Naive thymus-derived CD4-positive, alpha-beta T cell (primary cell): ENCODE data around the gene EFNA2. TPM values are rescaled to one million over a fixed set of nuclear protein-coding genes. Genes with fewer than 3 reads are reported as not detected.

ENCODE experiments used
- ATAC-seq: fragments of 150-1000 bp; cut with Tn5 transposase; 2 replicates; pipeline ENCODE4 v1.10.0; 2021; ENCODE audit warnings: mild to moderate bottlenecking, moderate library complexity
- CTCF ChIA-PET: fragments of 350-600 bp; sonication (Branson Sonifier 250); formaldehyde crosslinking; loops from one replicate; lab custom pipeline; 2021; ENCODE audit warnings: antibody characterized with exemption; lab: Charles Lee
- POLR2A ChIA-PET: fragments of 350-600 bp; sonication (Branson Sonifier 250); formaldehyde crosslinking; loops from one replicate; lab custom pipeline; 2021; ENCODE audit warnings: antibody characterized with exemption, inconsistent platforms; lab: Charles Lee
- DNase-seq, 9 donors: peaks; one replicate each; pipeline versions ENCODE4 v3.0.0 to v3.0.0-alpha.2; 2020 to 2022; ENCODE audit warnings: mixed read lengths in 1 of 9
- H3K27ac ChIP-seq: one replicate; pipeline ENCODE4 v1.7.0; 2013; ENCODE audit warnings: mild to moderate bottlenecking, low read depth, low read length, moderate library complexity
- H3K27me3 ChIP-seq, 2 donors: one replicate each; pipeline ENCODE4 v1.7.0; 2013; ENCODE audit warnings: low read length in 2 of 2, mild to moderate bottlenecking in 2 of 2, moderate library complexity in 2 of 2; ENCODE audit not compliant: control insufficient read depth in 2 of 2, insufficient read depth in 2 of 2
- H3K36me3 ChIP-seq, 3 experiments: 1 replicate in 2 of 3; 2 replicates in 1 of 3; pipeline ENCODE4 v1.7.0; 2013; ENCODE audit warnings: low read length in 3 of 3, mild to moderate bottlenecking in 3 of 3, moderate library complexity in 1 of 3; ENCODE audit not compliant: insufficient read depth in 3 of 3, control insufficient read depth in 2 of 3
- H3K4me1 ChIP-seq, 2 donors: one replicate each; pipeline ENCODE4 v1.7.0; 2013; ENCODE audit warnings: low read length in 2 of 2, mild to moderate bottlenecking in 2 of 2, moderate library complexity in 1 of 2; ENCODE audit not compliant: control insufficient read depth in 2 of 2, insufficient read depth in 2 of 2
- H3K4me3 ChIP-seq: 2 replicates; pipeline ENCODE4 v1.7.0; 2013; ENCODE audit warnings: mild to moderate bottlenecking, low read length
- H3K9me3 ChIP-seq, 3 experiments: 1 replicate in 2 of 3; 2 replicates in 1 of 3; pipeline ENCODE4 v1.7.0; 2013; ENCODE audit warnings: low read length in 3 of 3; ENCODE audit not compliant: control insufficient read depth in 2 of 3
- H3K27ac Mint-ChIP-seq, 9 donors: one replicate each; pipeline ENCODE4 v1.8.0; 2020 to 2022; ENCODE audit warnings: mixed read lengths in 9 of 9, mild to moderate bottlenecking in 8 of 9, moderate library complexity in 5 of 9, inconsistent platforms in 2 of 9
- H3K27me3 Mint-ChIP-seq, 5 donors: one replicate each; pipeline ENCODE4 v1.8.0; 2021 to 2022; ENCODE audit warnings: mixed read lengths in 5 of 5, mild to moderate bottlenecking in 1 of 5
- H3K36me3 Mint-ChIP-seq, 5 donors: one replicate each; pipeline ENCODE4 v1.8.0; 2020 to 2022; ENCODE audit warnings: mixed read lengths in 5 of 5, mild to moderate bottlenecking in 3 of 5, inconsistent platforms in 1 of 5
- H3K4me1 Mint-ChIP-seq, 7 donors: one replicate each; pipeline ENCODE4 v1.8.0; 2020 to 2022; ENCODE audit warnings: mixed read lengths in 7 of 7, mild to moderate bottlenecking in 3 of 7, inconsistent platforms in 1 of 7
- H3K4me3 Mint-ChIP-seq, 10 donors: one replicate each; pipeline ENCODE4 v1.8.0; 2020 to 2022; ENCODE audit warnings: mild to moderate bottlenecking in 10 of 10, mixed read lengths in 10 of 10, moderate library complexity in 6 of 10, inconsistent platforms in 2 of 10
- H3K9me3 Mint-ChIP-seq, 11 donors: one replicate each; pipeline ENCODE4 v1.8.0; 2020 to 2022; ENCODE audit warnings: mixed read lengths in 11 of 11, mild to moderate bottlenecking in 4 of 11, inconsistent platforms in 1 of 11, moderate library complexity in 1 of 11
- intact Hi-C, 2 donors: fragments of 100-400 bp; cut with micrococcal nuclease; formaldehyde crosslinking; loops; one replicate each; pipeline ENCODE4 v1.15.1; 2023
- polyA plus RNA-seq, 2 donors: library from polyadenylated mRNA; unstranded; fragments of 300-500 nt; fragmentation: Illumina TruSeq; gene quantifications; one replicate each; pipeline ENCODE4 v1.2.3, GENCODE V29; 2021
- total RNA-seq, 6 experiments: library from RNA in 5 of 6; stranded (reverse) in 5 of 6; gene quantifications; 1 replicate in 5 of 6; 2 replicates in 1 of 6; pipeline ENCODE4 v1.2.3 and lab custom pipeline; 2021 to 2026

The EFNA2 gene
- total and polyA plus RNA-seq, 7 experiments from 2014 or later = not detected

DNA sequence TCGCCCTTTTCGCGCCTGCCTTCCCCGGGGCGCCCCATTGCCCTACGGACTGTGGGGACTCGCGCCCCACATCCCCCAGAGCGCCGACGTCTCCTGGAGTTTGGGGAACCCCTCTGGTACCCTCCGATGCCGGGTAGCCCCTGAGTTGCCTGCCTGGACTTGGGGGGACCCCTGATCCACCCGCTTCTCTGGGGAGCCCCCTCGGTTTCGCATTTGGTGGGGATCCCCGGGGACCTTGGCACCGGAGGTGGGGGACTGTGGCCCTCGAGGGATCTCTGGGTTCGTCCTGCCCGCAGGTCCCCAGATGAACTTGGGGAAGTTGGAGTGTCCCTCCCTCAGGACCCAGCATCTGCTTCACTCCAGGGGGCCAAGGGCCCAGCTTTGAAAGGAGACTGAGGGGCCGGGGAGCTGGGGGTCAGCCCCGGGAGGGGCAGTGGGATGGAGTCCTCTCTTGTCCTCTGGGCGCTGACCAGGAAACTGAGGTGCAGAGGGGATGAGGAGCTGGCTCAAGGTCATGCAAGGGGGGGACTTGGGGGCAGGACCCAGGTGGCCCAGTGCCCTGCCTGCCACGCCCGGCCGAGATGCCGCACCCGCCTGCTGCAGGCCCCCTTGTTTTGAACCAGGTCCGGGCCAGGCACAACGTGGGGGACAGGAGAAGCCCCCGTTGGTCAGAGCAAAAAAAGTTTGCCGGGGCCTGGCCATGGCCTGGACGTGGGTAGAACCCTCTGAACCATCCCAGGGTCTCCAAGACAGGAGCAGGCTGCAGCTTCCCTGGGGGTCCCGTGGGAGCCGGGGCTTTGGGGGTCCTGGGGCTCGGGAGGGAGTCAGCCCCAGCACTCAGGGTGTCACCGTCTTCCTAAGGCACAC, 1.0 kb downstream of the EFNA2 start:
- Mint-ChIP-seq H3K27me3 (peaks cover 12 to 34% (median 20%) of the 10 kb centered on the region in 5 donors), H3K9me3 (peaks cover 0 to 1% (median 0%) of the 10 kb centered on the region in 11 donors), H3K27ac (no peak overlapping the region), H3K36me3 (no peaks in the 10 kb centered on the region), H3K4me1 (peaks cover 0 to 11% (median 4%) of the 10 kb centered on the region in 7 donors), H3K4me3 (peak overlapping the region in 7 of 10 donors; percentile 32 to 65 (median 41))
- intact Hi-C loops = no loop called here
- no peak overlapping the region for H3K4me3 ChIP-seq
- ChIA-PET POLR2A (interaction anchor here (0.6 to 0.9 kb wide), 2 partner anchors 11 to 40 kb away, joined by 3 read pairs; partner anchors contain the start of gene FAM174C), CTCF (no interaction called here)
- H3K27me3 ChIP-seq = peaks cover 0 to 3% of the 10 kb centered on the region in 2 donors
- no peak overlapping the region for H3K27ac ChIP-seq
- no peaks in the 10 kb centered on the region for H3K9me3 ChIP-seq
- peaks cover 0 to 4% of the 10 kb centered on the region in 2 donors for H3K4me1 ChIP-seq
- ATAC-seq (no peak), DNase-seq (no peak)
- no peaks in the 10 kb centered on the region for H3K36me3 ChIP-seq

- H3K9me3 ChIP-seq = no peaks in the 10 kb centered on the region
- no peak overlapping the region for H3K4me3 ChIP-seq
- intact Hi-C loops = no loop called here
- peaks cover 0 to 1% (median 0%) of the 10 kb centered on the region in 11 donors for H3K9me3 Mint-ChIP-seq
- H3K4me1 Mint-ChIP-seq = peaks cover 0 to 10% (median 4%) of the 10 kb centered on the region in 7 donors
- no peaks in the 10 kb centered on the region for H3K36me3 ChIP-seq
- peaks cover 15 to 32% (median 26%) of the 10 kb centered on the region in 5 donors for H3K27me3 Mint-ChIP-seq
- no peaks in the 10 kb centered on the region for H3K36me3 Mint-ChIP-seq
- ChIA-PET CTCF (no interaction called here), POLR2A (interaction anchor here (0.9 kb wide), 1 partner anchor 12 kb away, joined by 3 read pairs; the partner anchor contains the start of gene FAM174C)
- H3K4me3 Mint-ChIP-seq = peak overlapping the region in 1 of 10 donors; percentile 11
- no peak overlapping the region for H3K27ac Mint-ChIP-seq
- H3K4me1 ChIP-seq = peaks cover 0 to 4% of the 10 kb centered on the region in 2 donors
- peaks cover 0 to 3% of the 10 kb centered on the region in 2 donors for H3K27me3 ChIP-seq
- no peak for ATAC-seq
- H3K27ac ChIP-seq = no peak overlapping the region
- DNase-seq = no peak
These were observed 1.9 kb downstream of the EFNA2 start for GRCh38 chr19:1287354-1288225.

DNA sequence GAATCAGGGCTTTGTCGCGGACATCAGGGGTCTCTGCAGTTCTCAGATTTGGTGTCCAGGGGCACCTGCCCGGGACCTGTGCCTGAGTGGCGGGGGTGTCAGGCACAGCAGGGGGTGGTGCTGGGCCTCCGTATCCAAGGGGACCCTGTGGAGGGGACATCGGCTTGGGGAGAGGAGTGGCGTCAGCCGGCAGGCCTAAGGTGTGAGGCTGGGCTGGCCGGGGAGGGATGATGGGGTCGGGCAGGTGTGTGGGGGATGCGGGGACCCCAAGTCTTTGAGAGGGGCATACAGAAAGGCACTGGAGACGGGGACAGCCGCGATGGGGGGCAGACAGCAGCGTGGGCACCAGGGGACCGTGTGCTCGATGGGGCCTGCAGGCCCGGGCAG, 2.5 kb downstream of the EFNA2 start:
- CTCF ChIA-PET = no interaction called here
- no peaks in the 10 kb centered on the region for H3K9me3 ChIP-seq
- Mint-ChIP-seq H3K4me1 (peaks cover 0 to 10% (median 5%) of the 10 kb centered on the region in 7 donors), H3K27me3 (peaks cover 15 to 32% (median 28%) of the 10 kb centered on the region in 5 donors), H3K36me3 (no peaks in the 10 kb centered on the region), H3K27ac (no peak overlapping the region), H3K9me3 (peaks cover 0 to 1% (median 0%) of the 10 kb centered on the region in 11 donors), H3K4me3 (peak overlapping the region in 1 of 10 donors; percentile 11)
- DNase-seq (no peak), ATAC-seq (no peak)
- no peak overlapping the region for H3K4me3 ChIP-seq
- peaks cover 0 to 4% of the 10 kb centered on the region in 2 donors for H3K4me1 ChIP-seq
- H3K27me3 ChIP-seq = peaks cover 0 to 3% of the 10 kb centered on the region in 2 donors
- no peak overlapping the region for H3K27ac ChIP-seq
- no peaks in the 10 kb centered on the region for H3K36me3 ChIP-seq
- POLR2A ChIA-PET = no interaction called here
- intact Hi-C loops = no loop called here

- POLR2A ChIA-PET = no interaction called here
- Histone ChIP-seq H3K27me3 (peaks cover 0 to 3% of the 10 kb centered on the region in 2 donors), H3K36me3 (no peaks in the 10 kb centered on the region), H3K9me3 (no peaks in the 10 kb centered on the region), H3K4me3 (no peak overlapping the region), H3K4me1 (peaks cover 0 to 4% of the 10 kb centered on the region in 2 donors), H3K27ac (no peak overlapping the region)
- intact Hi-C loops = no loop called here
- Mint-ChIP-seq H3K27me3 (peaks cover 15 to 29% (median 26%) of the 10 kb centered on the region in 5 donors), H3K36me3 (no peaks in the 10 kb centered on the region), H3K27ac (no peak overlapping the region), H3K4me3 (no peak overlapping the region), H3K4me1 (peaks cover 0 to 10% (median 5%) of the 10 kb centered on the region in 7 donors), H3K9me3 (peaks cover 0 to 1% (median 0%) of the 10 kb centered on the region in 11 donors)
- CTCF ChIA-PET = no interaction called here
- no peak for ATAC-seq
- DNase-seq = no peak
These were observed 3.4 kb downstream of the EFNA2 start for GRCh38 chr19:1288833-1289685.

DNA sequence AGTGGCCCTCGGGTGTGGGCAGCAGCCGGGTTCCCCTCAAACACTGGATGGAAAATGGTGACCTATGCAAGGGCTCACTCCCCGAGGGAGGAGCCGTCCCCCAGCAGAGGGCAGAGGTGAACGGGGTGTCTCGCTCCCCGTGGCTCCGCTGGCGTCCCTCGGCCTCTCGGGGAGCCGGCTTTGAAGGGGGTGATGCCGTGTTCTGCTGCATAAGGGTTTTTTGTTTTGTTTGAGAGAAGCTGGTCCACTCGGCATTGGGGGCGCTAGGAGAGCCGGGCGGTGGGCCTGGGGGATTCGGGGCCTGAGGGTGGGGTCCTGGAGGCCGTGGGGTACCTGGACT, 4.0 kb downstream of the EFNA2 start:
- peaks cover 0 to 10% (median 3%) of the 10 kb centered on the region in 7 donors for H3K4me1 Mint-ChIP-seq
- H3K36me3 ChIP-seq = no peaks in the 10 kb centered on the region
- peaks cover 0 to 4% of the 10 kb centered on the region in 2 donors for H3K4me1 ChIP-seq
- no peak overlapping the region for H3K27ac ChIP-seq
- intact Hi-C loops = no loop called here
- no peaks in the 10 kb centered on the region for H3K9me3 Mint-ChIP-seq
- DNase-seq (no peak), ATAC-seq (no peak)
- no peaks in the 10 kb centered on the region for H3K36me3 Mint-ChIP-seq
- H3K27me3 ChIP-seq = peaks cover 0 to 2% of the 10 kb centered on the region in 2 donors
- CTCF ChIA-PET = no interaction called here
- H3K4me3 Mint-ChIP-seq = no peak overlapping the region
- no peak overlapping the region for H3K27ac Mint-ChIP-seq
- no peak overlapping the region for H3K4me3 ChIP-seq
- H3K9me3 ChIP-seq = no peaks in the 10 kb centered on the region
- H3K27me3 Mint-ChIP-seq = peaks cover 11 to 29% (median 23%) of the 10 kb centered on the region in 5 donors
- POLR2A ChIA-PET = no interaction called here

GRCh38 chr19:1290196-1290702, 4.6 kb downstream of the EFNA2 start:
- ChIA-PET CTCF (no interaction called here), POLR2A (no interaction called here)
- no peaks in the 10 kb centered on the region for H3K9me3 Mint-ChIP-seq

More at GRCh38 chr19:1290196-1290702, 4.6 kb downstream of the EFNA2 start:
- DNase-seq (no peak), ATAC-seq (no peak)
- peaks cover 6 to 25% (median 19%) of the 10 kb centered on the region in 5 donors for H3K27me3 Mint-ChIP-seq
- H3K4me3 Mint-ChIP-seq = no peak overlapping the region
- H3K27ac Mint-ChIP-seq = no peak overlapping the region
- no peak overlapping the region for H3K27ac ChIP-seq
- no peaks in the 10 kb centered on the region for H3K36me3 Mint-ChIP-seq
- no peak overlapping the region for H3K4me3 ChIP-seq
- H3K4me1 Mint-ChIP-seq = peaks cover 0 to 8% (median 5%) of the 10 kb centered on the region in 7 donors
- no peaks in the 10 kb centered on the region for H3K27me3 ChIP-seq
- peaks cover 0 to 4% of the 10 kb centered on the region in 2 donors for H3K4me1 ChIP-seq
- H3K9me3 ChIP-seq = no peaks in the 10 kb centered on the region
- intact Hi-C loops = no loop called here
- no peaks in the 10 kb centered on the region for H3K36me3 ChIP-seq
